GM18505 (cell line): ENCODE measurements around the gene CAPN3.

ENCODE experiments used
- ATAC-seq: cut with Tn5 transposase; IDR thresholded peaks from one replicate; pipeline ENCODE4 v1.9.1; 2021; ENCODE audit not compliant: unreplicated experiment
- POLR2A ChIP-seq: IDR thresholded peaks from 4 replicates; pipeline ENCODE4 v1.6.1; 2011; ENCODE audit warnings: borderline replicate concordance; ENCODE audit not compliant: insufficient read depth, insufficient read length; ENCODE audit errors: extremely low read depth

Gene CAPN3

GRCh38 chr15:42343596-42344232 is 15.6 kb upstream of the CAPN3 start:
- ATAC-seq: no peak
- TF ChIP-seq POLR2A: no peak

- no peak for ATAC-seq
Measured at GRCh38 chr15:42344763-42345162, 14.5 kb upstream of the CAPN3 start.

GRCh38 chr15:42345504-42345903 is 13.8 kb upstream of the CAPN3 start:
- no peak for TF ChIP-seq POLR2A
- ATAC-seq: no peak

More at GRCh38 chr15:42344763-42345162, 14.5 kb upstream of the CAPN3 start:
- no peak for TF ChIP-seq POLR2A

GRCh38 chr15:42348083-42348482 is 11.2 kb upstream of the CAPN3 start:
- no peak for TF ChIP-seq POLR2A
- ATAC-seq: no peak

- ATAC-seq: no peak
- TF ChIP-seq POLR2A: no peak
Measured at GRCh38 chr15:42349186-42349585, 10.1 kb upstream of the CAPN3 start.

GRCh38 chr15:42352401-42352800 is 6.9 kb upstream of the CAPN3 start:
- no peak for ATAC-seq
- TF ChIP-seq POLR2A: no peak

- ATAC-seq: no peak
- TF ChIP-seq POLR2A: no peak
Measured at GRCh38 chr15:42353061-42353460, 6.2 kb upstream of the CAPN3 start.

GRCh38 chr15:42354824-42355223 is 4.5 kb upstream of the CAPN3 start:
- no peak for TF ChIP-seq POLR2A

GRCh38 chr15:42355291-42355690 is 4.0 kb upstream of the CAPN3 start:
- no peak for ATAC-seq
- no peak for TF ChIP-seq POLR2A

More at GRCh38 chr15:42354824-42355223, 4.5 kb upstream of the CAPN3 start:
- no peak for ATAC-seq

- ATAC-seq: no peak
- no peak for TF ChIP-seq POLR2A
Measured at GRCh38 chr15:42356851-42357250, 2.5 kb upstream of the CAPN3 start.

GRCh38 chr15:42358141-42358540 is 1.2 kb upstream of the CAPN3 start:
- TF ChIP-seq POLR2A: no peak
- no peak for ATAC-seq

- TF ChIP-seq POLR2A: no peak
- ATAC-seq: no peak
Measured at GRCh38 chr15:42359985-42360384, 684 bp downstream of the CAPN3 start.

- TF ChIP-seq POLR2A: no peak
- no peak for ATAC-seq
Measured at GRCh38 chr15:42360535-42361112, 1.3 kb downstream of the CAPN3 start.

GRCh38 chr15:42363487-42363886 is 4.2 kb downstream of the CAPN3 start:
- ATAC-seq: no peak
- no peak for TF ChIP-seq POLR2A
